Adrenal gland (tissue), 5 donors: ENCODE results near the gene SHD.

Experiments
- CTCF ChIP-seq, 6 experiments: fragments of 450-650 bp in 4 of 6; fragments of 200-600 bp in 2 of 6; sonication (generic) in 1 of 6; IDR thresholded peaks; 1 replicate in 5 of 6; 2 replicates in 1 of 6; pipeline versions ENCODE4 v1.5.1 to v1.8.0; 2016 to 2021; ENCODE audit warnings: antibody characterized with exemption in 6 of 6, mild to moderate bottlenecking in 2 of 6, moderate library complexity in 1 of 6
- POLR2A ChIP-seq, 2 donors: fragments of 450-650 bp; IDR thresholded peaks; one replicate each; pipeline ENCODE4 v1.6.1; 2017; ENCODE audit warnings: antibody characterized with exemption in 2 of 2, mild to moderate bottlenecking in 2 of 2, moderate library complexity in 1 of 2
- donor health status: DM: no; HTN: no; CAD: no.

GRCh38 chr19:4338441-4339355, 59.6 kb downstream of the SHD start, which contains the start of gene STAP2:
- TF ChIP-seq POLR2A (IDR thresholded peaks at IDR 0.05) (no peak), CTCF (IDR thresholded peaks at IDR 0.05) (no peak)
